Measurements from ENCODE around the gene PAK1.

PAK1 gene

DNA sequence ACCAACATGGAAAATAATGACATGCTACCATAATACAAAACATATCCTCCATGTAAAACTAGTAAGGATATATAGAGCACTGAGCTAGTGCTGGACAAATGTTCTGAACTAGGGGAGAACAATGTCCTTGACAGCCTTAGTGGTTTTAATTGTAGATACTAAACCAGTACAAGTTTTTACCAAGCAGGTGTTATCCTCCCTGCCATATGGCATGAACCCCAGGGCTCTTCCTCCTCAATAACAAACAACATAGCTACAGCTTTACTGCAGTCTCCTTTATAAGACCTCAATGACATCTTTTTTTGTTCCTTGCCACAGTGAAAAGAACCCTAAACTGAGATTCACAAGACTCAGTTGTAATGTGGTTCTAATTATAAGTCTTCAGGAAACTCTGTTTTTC, 102.2 kb downstream of the PAK1 start:
- no peak for DNase-seq (ENCODE audit: low read depth in 2 of 2)

DNA sequence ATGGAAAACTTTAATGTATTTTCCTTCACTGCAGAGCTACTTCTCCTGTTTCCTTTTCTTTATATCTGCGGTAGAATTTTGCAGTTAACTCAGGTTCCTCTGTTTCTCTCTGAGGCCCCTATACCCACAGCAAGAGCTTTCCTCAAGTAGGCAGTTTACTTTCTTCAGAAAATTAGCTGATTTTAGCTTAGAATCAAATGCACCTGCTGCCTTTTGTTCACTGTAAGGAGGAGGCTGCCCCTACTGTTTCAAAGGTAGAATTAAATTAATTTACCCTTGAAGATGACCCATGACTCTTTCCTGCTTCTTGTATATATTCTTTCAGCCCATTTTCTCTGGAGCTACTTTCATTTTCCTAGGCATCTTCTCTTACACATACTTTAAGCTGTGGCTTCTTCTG, 103.7 kb downstream of the PAK1 start:
- DNase-seq (ENCODE audit: low read depth in 2 of 2) = no peak

DNA sequence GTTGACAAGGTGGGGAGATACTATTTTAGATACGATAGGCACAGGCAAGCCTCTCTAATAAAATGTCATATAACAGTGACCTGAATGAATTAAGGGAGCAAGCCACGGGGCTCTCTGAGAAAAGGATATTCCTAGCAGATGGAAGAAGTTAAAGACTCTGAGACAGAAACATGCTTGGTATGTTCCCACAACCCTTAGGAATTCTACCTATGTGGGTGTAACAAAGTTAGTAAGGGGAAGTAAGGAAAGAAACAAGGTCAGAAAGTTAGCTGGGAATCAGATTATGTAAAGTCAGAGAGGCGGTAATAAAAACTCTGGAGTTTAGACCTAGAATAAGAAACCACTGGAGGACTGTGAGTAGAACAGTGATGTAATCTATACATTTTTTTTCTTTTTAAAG, 112.7 kb downstream of the PAK1 start:
- DNase-seq (ENCODE audit: low read depth in 2 of 2) = no peak

DNA sequence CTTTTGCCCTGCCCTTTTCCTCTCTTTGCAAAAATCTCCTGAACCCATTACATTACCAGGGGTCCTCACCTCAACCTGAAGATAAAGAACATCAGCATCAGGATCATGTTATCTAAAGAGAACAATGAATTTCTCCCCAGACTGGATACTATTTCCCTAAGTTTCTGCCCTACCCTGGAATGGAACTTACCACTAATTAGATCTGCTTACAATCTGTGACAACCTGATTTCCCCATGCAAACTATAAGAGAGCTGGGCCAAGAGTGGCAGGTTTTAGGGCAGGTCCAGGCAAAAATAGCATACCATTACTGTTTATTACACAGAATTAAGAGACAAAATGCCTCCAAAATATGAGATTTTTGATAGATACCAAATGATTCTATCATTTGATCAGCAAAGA, 114.4 kb downstream of the PAK1 start:
- DNase-seq (ENCODE audit: low read depth in 2 of 2) = no peak

DNA sequence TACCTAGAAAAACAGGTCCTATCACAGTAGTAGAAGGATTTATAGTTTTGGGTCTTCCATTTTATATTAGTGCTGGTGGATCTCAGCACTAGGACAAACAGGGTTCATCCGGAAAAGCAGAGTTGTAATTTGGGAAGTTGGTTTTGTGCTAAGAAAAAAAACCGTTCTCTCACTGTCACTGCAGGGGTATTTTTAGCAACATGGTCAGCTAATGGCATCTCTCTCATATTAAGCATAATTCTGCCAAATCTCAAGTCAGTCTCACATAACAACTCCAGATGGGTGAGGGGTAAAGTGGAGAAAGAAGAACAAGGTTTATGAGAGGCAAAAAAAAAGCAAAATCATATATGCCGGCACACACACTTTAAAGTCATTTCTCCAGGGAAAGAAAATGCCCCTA, 120.8 kb downstream of the PAK1 start:
- DNase-seq (ENCODE audit: low read depth in 2 of 2) = no peak

DNA sequence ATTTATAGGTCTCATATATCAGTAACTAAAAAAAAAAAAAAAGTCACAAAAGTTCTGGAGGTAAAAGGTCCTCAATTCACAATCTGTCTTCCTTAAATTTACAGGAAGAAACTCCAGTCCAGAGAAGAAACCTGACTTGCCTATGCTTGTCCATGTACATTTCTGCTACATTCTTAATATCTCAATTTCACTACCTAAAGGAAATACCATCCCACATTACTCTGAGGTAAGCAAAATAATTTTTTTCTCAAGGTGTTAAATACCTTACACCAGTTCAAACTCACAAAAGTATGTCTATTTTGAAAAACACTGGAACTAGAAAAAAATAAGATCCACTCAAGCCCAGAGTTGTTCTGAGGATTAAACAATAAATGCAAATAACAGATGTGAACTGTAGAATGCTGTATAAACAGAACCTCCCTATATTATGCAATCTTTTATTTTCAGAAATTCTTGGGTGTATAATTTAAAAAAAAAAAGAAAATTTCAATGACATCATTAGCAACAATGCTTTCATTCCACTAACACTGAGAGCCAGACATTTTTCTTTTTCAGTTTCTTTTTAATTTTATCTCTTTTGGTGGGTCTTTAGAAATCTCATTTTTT, 122.5 kb downstream of the PAK1 start:
- no peak for DNase-seq (ENCODE audit: low read depth in 2 of 2)

DNA sequence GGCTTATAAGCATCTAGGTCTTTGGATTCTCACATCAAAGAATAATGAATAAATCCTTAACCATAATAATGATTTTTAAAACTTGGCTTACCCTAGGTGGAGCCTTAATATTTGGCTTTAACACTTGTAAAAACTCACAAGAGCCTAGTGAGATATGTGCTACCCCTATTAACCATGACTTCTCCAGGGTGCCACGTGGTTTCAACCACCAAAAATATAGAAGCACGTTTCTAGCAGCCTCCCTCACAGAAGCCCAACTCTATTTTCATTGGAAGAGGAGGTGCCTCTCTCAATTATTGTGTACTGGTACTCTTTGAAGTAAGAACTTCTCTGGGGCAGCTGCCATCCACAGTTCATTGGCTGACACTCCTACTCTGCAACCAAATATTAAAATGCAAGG, 125.9 kb downstream of the PAK1 start:
- no peak for DNase-seq (ENCODE audit: low read depth in 2 of 2)

DNA sequence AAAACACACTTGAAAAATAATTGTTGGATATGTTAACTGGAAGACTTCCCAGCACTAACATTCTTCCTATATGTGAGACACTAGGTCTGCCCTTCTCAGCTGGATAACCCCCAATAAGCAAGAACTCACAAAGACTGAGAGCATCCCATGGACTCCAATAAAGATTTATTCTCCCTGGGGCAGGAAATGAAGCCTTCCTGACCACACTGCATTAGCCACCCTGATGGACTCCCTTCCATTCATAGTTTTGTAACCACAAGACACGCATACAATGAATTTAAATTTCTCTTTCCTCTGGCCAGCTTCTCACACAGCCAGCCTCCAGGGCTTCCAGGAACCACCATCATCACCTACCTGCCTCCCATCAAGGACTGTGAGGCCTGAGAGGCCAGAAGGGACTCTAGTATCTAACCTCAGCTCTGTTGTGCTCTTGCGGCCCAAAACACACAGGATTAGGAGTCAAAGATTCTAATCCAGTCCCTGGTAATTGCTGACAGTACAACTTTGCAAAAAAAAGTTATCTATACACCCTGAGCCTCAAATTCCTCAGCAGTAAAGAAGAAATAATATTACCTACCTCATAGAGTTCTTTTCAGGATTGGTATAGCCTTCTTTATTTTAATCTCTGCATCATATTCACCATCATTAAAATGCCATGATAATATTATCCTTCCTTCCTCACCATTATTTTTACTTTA, 126.8 kb downstream of the PAK1 start:
- DNase-seq (ENCODE audit: low read depth in 2 of 2) = no peak

DNA sequence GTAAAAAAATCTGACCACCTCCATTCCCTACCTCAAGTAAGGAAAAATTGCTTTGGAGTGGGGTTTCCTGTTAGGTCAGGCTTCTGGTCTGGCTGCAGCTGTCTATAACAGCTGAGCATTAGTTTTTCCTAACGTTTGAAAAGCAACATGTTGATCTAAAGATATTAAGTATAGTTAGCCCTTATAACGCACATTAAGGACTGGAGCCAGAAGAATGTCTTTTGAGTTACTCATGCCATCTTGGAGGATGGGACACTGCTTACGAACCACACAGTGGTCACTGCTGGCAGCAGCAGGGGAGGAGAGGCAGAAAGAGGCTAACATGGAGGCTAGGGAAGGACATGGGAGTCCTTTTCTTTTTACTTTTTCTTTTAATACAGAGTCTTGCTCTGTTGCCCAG, 128.3 kb downstream of the PAK1 start:
- no peak for DNase-seq (ENCODE audit: low read depth in 2 of 2)

DNA sequence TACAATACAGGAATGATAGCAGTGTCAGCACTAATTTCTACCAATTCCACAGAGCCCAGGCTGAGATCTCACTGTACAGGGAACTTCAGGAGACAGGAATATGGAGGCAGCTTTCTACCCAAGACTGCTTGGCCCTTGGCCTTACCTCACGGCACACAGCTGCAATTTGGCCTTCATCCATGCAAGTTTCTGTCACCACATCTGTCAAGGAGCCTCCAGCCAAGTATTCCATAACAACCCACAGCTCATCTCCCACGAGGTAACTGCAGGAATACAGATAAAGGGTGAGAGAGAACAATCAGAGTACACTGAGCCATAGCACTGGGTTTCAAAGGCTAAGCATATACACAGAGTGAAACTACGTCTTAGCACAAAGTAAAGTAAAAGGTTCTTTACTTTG, 133.4 kb downstream of the PAK1 start:
- DNase-seq (ENCODE audit: low read depth in 2 of 2) = no peak

DNA sequence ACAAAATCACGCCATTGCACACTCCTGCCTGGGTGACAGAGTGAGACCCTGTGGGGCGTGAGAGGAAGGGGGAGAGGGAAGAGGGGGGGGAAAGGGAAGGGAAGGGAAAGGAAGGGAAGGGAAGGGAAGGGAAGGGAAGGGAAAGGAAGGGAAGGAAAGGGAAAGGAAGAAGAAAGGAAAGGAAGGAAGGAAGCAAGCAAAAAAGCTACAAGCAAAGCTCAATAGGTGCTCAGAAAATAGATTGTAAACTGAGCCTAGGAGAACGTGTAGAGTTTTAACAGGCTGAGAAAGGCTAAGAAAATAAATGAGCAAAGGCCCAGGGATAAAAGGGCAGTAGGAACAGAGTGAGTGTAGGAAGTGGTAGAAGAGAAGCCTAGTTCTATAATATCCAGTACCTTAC, 141.6 kb downstream of the PAK1 start:
- no peak for DNase-seq (ENCODE audit: low read depth in 2 of 2)

DNA sequence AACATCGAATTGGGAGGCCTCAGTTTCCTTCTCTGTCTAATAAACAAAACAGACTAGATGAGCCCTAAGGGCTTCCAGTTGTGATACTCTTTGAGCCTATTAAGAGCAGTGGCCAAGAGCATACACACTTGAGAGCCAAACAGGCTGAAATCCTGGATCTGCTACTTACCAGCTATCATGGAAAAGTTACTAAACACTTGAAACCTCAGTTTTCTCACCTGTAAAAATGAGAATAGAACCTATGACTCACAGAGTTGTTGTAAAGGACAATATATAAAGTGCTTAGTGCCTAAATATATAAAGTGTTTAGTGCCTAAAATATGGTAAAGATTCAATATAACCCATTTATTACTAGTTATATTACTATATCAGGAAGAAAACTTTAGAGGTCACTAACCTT, 148.7 kb downstream of the PAK1 start:
- no peak for DNase-seq (ENCODE audit: low read depth in 2 of 2)

DNA sequence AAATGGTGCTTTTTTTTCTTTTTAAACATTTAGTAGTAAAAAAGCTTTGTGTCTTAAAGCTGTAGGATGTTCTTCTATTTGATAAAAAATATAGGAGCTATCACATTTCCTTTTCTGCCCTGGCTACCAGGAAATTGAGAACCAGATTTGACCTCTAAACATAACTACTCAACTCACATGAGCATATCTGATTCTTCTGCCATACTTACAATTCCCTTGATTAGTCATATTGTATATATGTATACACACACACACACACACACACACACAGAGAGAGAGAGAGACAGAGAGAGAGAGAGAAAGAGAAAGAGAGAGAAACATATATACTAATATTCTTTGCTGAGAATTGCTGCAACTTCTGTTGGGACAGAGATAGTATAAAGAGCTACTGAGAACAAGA, 149.4 kb downstream of the PAK1 start:
- no peak for DNase-seq (ENCODE audit: low read depth in 2 of 2)

DNA sequence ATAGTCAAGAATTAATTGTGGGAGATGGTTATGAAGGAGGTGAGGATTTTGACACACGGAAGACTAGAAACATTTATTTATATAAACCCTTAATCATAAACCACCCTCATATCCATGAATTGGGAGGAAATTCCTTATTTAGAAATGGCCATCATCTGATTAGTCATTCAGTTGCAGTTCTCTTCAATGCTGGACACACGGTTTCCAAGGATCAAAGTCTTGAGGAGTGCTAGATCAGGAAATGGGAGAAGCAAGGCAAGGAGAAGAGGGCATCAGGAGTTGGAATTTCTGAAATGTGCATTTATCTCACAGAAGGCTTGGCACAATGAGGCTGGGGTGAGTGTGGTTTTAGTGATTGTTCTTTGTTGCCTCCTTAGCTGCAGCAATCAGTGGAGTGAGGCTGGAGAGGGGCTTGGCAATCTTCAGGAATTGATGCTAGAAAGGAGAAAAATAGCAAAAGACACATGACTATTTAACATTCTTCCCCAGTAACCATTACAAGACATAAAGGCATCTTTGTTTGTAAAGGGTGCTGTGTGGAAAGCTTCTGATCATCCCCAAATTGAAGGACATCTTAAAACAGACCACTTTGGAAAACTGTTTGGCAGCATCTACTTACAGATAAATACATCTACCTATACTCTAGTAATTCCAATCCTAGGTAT, 150.8 kb downstream of the PAK1 start:
- DNase-seq (ENCODE audit: low read depth in 2 of 2) = no peak

DNA sequence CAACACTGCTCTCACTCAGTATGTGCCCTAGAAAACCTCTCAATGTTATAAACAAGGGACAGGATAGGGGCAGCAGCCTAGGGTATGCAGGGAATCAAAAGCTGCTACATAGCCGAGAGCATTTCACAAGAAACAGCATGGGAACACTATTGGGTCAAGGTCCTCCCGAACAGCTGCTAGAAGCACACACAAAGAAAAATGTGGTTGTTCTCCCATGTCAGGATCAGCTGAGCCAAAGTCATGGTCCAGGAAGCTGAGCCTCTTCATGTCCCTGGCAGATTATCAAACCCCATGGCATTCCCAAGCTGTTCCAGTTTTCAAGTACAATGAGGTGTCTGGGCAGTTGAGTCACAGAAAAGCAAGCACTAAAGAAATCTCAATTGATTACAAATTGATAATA, 151.4 kb downstream of the PAK1 start:
- no peak for DNase-seq (ENCODE audit: low read depth in 2 of 2)

DNA sequence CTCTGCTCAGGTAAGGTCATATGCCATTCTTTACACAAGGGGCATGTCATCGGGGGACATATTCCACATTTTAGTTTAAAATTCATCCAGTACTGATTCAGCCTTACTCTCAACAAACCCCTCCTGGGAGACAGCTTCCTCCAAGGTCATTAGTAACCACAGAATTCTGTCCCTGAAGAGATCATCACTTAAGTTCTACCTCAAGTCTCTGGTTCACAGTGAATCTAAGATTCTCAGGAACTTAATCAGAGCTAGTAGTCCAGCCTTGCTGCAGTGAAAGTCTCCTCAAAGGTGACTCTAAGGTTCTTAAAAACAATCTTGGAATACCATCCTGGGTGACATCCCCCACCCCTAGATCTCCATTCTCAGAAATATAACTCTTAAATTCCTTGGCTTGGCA, 153.5 kb downstream of the PAK1 start:
- no peak for DNase-seq (ENCODE audit: low read depth in 2 of 2)

DNA sequence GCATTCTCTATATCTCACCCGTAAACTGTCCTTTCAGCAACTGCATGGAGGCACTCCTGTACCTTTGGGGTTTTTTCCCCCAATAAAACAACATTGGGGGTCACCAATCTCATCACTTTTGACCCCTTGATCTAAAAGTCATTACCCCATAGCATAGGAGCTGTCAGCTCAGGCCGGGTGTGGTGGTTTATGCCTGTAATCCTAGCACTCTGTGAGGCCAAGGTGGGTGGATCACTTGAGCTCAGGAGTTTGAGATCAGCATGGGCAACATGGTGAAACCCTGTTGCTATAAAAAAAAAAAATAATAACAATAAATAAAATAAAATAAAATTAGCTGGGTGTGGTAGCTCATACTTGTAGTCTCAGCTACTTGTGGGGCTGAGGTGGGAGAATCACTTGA, 155.3 kb downstream of the PAK1 start:
- no peak for DNase-seq (ENCODE audit: low read depth in 2 of 2)

DNA sequence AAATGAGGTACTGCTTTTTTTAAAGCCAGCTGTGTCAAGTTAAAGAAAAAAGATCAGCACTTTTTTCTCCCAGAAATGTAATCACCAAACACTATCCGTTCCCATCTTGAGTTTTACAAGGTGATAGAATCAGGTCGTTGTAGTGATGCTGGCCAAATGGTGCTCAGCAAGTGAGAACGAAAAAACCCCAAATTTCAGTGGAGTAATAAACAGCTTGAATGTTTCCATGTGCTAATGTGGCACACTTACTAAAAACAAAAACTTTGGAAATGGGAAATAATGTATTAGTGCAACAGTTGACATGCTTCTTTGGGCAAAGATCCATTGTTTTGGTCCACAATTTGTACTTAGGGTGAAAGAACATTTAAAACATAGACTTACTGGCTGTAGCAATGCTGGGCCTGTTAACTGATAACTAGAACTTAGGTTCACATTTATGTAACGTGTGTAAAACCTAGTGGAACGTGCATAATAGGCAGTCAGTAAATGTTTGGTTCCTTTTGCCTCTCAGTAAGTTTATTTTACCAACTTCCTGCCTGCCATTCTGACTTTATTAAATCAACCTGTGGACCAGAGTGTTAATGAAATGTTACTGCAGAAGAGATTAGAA, 157.1 kb downstream of the PAK1 start:
- DNase-seq (ENCODE audit: low read depth in 2 of 2) = no peak

DNA sequence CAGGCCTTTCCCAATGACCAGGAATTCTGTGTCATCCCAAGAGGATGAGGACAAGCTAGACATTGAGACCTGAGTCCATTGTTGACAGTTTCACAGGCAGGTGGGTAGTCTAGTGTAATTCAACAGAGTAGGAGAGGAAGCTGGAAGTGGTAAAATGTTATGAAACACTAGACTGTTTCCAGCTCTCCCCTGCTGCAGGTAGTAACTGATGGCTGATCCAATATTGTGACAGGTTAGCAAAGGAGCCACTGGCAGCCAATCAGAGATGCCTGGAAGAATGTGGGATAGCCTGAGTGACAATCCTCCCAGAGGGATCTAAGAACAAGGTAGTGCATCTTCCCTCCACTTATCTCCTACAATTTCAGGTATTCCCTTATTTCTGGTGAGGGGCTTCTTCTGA, 161.8 kb downstream of the PAK1 start:
- no peak for DNase-seq (ENCODE audit: low read depth in 2 of 2)

DNA sequence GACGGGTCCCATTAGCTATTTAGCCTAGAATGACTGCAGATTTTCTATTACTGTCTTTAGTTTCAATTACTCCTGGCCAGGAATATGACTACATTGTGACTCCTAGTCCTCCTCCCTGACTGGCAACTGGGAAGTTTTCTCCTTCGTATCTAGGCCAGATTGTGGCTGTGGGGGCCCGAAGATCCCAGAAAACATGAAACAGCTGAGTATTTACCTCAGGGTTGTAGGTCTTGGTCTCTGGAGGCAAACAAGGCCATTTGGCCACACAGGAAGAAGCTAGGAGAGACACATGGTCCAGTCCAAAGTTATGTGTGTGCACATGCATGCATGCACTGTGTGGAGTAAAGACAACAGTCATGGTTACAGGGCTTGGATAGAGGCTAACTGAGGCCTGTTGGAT, 162.2 kb downstream of the PAK1 start:
- DNase-seq (ENCODE audit: low read depth in 2 of 2) = no peak

DNA sequence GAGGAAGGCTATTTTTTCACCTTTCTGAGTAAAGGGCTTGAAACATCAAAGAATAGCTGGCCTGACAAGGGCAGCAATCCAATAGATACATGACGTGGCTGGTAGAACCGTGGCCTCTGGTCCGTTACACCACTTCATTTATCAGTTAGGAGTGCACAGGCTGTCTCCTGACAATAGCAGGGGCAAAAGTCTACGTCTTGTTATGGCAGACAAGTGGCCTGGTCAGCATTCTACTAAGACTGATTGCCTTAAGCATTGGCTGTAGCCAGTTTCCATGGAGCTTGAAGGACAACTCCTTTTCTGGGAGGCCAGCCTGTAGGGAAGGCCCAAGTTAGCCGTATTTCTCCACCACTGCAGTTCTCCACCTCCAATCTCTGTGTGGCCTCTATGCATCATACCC, 163.2 kb downstream of the PAK1 start:
- DNase-seq (ENCODE audit: low read depth in 2 of 2) = no peak

DNA sequence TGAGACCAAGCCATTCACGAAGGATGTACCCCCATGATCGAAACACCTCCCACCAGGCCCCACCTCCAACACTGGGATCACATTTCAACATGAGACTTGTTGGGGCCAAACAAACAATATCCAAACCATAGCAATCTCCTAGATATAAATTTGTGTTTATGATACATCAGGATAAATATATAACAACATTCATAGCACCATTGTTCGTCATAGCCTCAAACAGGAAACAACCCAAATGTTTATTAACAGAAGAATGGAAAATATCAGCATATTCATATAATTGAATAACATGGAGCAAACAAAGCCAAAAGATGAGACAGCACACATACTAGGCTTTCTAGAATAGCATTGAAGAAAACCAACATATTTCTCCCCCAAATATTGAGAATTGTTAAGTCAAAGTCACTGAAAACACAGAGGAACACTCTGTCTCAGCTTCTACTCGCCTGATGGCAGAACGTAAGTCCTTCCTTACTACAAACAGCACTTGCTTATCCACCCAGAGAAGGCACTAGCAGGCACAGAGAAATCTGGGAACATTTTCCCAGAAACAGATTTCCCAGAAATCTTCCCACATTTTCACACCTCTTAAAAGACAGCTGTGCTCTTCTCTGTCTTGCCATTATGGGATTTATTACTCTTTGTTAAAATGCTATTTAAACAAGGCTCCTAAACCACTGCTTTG, 164.4 kb downstream of the PAK1 start:
- DNase-seq (ENCODE audit: low read depth in 2 of 2) = no peak

DNA sequence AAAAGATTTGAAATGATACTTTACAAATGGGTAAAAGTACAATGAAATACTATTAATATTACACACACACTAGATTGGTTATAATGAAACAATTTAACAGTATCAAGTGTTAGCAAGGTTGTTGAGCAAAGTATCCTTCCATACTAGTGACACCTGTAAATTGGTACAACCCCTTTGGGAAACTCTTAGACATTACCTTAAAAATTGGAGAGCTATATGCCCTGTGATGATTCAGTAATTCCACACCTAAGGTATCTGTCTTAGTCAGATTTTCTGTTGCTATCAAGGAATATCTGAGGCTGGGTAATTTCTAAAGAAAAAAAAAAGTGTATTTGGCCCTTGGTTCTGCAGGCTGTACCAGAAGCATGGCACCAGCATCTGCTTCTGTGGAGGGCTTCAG, 165.1 kb downstream of the PAK1 start:
- no peak for DNase-seq (ENCODE audit: low read depth in 2 of 2)

Data from stimulated activated CD8-positive, alpha-beta memory T cell treated with anti-CD3 and anti-CD28 coated beads, Interleukin-2, amount 100 ng/mL, for 1 hour (primary cell).